Raji (cell line): Measurements from ENCODE around the gene MSX1.

ENCODE experiments used
- POLR2A ChIP-seq: IDR thresholded peaks from 2 replicates; pipeline ENCODE4 v1.6.1; 2011; ENCODE audit warnings: low read depth, low read length, control low read depth; ENCODE audit not compliant: insufficient read depth

MSX1 gene

DNA sequence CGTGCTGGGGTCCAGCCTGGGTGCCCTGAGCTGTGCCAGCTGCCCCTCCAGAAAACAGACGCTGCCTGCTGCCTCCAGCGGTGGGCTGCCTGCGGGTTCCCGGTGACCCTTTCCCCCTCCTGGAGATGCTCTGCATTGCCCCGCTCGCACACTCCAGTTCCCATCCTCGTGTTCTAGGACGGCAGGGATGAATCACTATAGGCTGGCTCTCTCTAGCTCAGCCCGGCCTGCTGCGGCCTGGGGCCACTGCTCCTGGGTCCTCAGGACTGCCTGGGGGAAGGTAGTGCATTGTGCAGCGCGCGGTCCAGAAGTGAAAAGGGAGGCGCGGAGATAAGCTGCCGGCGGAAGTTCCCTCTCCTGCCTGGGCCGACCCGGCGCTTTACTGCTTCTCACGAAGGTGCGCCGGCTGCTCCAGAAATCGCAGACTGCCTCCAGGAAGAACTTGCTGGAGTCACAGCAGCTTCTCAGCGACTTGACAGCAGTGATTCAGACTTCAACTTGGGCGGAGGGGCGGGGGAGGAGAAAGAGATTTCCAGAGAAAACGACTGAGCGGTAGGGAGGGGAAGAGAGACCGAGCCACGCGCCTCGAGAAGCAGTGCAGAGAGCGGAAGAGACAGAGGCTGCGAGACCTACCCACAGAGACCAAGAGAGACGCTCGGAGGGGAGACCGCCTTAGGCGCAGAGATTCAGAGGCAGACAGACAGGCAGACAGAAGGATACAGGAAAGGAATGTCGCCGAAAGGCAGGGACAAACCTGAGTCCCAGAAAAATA lies 6.7 kb upstream of the MSX1 start:
- TF ChIP-seq POLR2A, result no peak

DNA sequence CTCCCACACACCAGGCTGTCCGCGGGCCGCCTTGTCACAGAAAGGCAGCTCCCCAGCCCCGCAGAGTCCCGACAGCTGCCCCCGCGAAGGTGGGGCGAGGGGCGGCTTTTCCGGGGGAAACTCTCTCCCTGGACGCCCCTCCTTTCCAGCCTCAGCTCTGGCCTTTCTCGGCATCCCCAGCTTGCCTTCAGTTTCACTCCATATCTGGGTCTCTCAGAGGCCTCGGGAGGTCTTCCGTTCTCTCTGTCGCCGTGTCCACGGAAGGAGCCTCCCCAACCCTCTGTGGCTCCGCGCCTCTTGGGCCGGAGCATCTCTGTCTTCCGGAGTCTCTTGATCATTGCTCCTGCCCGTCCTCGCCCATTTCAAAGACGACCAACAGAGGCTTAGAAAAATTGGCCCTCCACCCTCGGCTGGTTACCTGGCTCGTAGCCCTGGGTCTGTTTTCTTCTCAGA lies 6.1 kb upstream of the MSX1 start:
- TF ChIP-seq POLR2A, result no peak

DNA sequence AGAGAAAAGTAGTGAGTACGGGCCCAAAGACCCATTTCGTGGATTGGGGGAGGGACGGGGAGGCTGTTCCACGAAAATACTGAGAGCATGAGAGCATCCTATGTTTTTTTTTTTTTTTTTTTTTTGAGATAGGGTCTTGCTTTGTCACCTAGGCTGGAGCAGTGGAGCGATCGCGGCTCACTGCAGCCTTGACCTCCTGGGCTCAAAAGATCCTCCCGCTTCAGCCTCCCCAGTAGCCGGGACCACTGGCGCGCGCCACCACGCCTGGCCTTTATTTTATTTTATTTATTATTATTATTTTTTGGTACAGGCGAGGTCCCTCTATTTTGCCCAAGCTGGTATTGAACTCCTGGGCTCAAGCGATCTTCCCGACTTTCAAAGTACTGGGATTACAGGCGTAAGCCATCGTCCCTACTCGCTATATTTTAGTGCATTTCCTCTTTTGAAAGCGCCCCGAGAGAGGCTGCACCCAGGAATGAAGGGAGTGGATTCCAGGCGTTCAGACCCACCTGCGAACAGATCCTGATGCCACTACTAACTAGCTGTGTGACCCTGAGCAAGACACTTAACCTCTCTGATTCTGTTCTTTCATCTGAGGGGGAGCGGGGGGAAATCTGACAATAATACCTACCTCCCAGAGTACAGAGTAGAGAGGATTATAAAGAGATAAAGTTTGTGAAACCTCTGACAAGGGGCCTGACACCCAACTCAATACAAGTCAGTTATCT lies 5.4 kb upstream of the MSX1 start:
- TF ChIP-seq POLR2A, result no peak

GRCh38 chr4:4854649-4855295 lies 4.7 kb upstream of the MSX1 start:
- no peak for TF ChIP-seq POLR2A

GRCh38 chr4:4855301-4856070 lies 4.0 kb upstream of the MSX1 start:
- no peak for TF ChIP-seq POLR2A

GRCh38 chr4:4856071-4857000 lies 3.1 kb upstream of the MSX1 start:
- no peak for TF ChIP-seq POLR2A

DNA sequence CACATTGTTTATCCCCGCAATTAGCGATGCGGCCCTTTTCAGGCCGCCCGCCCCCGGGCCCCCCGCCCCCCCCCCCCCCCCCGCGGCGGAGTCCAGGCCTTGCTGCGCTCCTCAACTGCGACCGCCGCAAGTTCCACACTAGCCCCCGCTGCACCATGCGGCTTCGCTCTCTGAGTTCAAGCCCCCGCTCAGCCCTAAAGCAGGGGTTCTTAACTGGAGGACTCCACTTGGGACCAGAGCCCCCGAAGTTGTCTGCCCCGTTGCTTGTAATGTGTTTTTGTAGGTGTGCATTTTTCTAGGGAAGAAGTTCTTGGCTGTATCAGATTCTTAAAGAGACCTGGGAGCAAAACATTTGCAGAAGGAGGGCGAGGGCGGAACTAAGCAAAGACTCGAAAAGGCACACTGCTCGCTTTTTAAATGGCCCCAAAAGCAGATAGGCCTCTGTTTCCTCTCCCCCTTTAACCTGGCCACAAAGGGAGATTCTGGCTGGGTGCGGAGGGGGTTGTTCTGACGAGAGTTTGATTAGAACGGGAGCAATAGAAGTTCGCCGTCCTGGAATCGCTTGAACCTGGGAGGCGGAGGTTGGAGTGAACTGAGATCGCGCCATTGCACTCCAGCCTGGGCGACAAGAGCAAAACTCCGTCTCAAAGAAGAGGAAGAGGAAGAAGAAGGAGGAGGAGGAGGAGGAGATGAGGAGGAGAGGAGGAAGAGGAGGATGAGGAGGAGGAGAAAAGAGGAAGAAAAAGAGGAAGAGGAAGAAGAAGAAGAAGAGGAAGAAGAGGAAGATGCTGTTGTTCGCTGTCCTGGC lies 2.3 kb upstream of the MSX1 start:
- no peak for TF ChIP-seq POLR2A

DNA sequence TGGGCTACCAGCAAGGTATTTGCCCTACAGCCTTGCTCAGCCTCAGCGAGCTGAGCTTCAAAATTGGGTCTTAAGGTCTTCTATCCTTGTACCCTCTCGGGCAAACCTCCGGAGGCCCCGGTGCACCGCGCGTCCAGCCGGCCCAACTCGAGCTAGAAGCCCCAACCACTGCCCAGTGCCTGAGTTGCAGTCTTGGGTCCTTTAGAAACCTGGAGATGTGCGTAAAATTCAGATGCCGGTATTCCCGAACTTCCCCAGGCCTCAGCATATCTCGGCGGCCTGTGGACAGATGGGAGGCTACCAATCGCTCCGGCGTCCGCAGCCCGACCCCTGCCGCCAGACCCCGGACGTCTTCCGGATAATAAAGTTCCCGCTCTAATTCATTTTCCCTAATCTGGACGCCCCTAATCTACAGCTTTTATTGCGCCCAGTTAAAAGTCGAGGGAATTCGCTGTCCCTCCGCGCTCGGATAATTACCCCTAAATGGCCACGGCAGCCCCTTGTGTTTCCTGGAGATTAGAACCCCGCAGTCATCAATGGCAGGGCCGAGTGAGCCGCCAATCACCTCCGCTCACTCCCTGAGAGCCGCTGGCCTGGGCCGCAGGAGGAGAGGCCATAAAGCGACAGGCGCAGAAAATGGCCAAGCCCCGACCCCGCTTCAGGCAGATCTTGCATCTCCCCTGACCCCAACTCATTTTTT lies 1.5 kb upstream of the MSX1 start:
- no peak for TF ChIP-seq POLR2A

DNA sequence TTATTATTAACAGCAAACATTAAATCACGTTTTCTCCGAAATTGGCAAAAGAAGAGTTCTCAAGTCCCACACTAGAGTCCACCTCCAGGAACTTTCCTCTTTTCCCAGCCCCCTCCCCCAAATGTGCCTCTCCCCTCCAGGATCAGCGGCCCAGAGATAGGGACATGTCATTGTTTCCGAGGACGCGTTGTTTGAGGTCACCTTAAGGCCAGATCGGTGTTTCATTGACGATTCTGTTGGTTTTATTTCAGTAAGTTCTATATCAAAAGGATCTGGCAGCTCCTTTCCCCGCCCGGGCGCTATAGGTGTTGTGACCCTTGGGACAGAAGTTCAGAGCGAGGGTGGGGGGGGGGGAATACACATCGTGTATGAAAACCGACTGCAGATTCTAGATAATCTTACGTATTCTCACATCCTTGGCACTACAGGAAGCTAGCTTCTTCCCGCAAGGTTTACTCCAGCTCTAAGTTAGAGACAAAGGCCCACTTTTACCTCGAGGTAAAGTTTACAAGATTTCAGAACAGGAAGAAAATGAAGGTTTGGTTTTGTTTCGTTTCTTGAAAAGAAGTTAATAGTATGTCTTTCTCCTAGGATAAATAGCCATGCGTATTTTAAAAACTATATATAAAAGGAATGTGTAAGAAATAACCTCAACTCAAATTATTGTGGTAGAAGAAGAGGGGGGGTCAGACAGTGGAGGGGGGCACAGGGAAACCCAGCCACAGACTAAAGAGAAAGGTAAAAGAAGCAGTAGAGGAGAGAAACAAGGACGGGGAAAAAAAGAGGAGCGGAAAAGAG lies 739 bp upstream of the MSX1 start:
- no peak for TF ChIP-seq POLR2A

- TF ChIP-seq POLR2A, result no peak
These were observed 534 bp downstream of the MSX1 start for GRCh38 chr4:4859799-4860599.
